GM19438 (cell line): ENCODE measurements around the gene RNF138.
"Not testable (repeated sequence)": the region's sequence is repeated elsewhere in the genome, so short reads cannot be mapped to it uniquely, and the experiment has no call there.

ENCODE experiments used
- ATAC-seq: cut with Tn5 transposase; IDR thresholded peaks from one replicate; pipeline ENCODE4 v1.9.1; 2021; ENCODE audit warnings: low read depth; ENCODE audit not compliant: unreplicated experiment

The RNF138 gene

GRCh38 chr18:32095192-32095899 is 3.7 kb downstream of the RNF138 start:
- ATAC-seq, result no peak

- no peak for ATAC-seq
Observed at GRCh38 chr18:32095900-32096229, 4.2 kb downstream of the RNF138 start.

GRCh38 chr18:32096946-32097345 is 5.3 kb downstream of the RNF138 start:
- ATAC-seq, result no peak

GRCh38 chr18:32104516-32104915 is 12.8 kb downstream of the RNF138 start:
- no peak for ATAC-seq

- ATAC-seq, result no peak
Observed at GRCh38 chr18:32110005-32110404, 18.3 kb downstream of the RNF138 start.

GRCh38 chr18:32111706-32112105 is 20.0 kb downstream of the RNF138 start:
- no peak for ATAC-seq

GRCh38 chr18:32112826-32113225 is 21.2 kb downstream of the RNF138 start:
- no peak for ATAC-seq

- no peak for ATAC-seq
Observed at GRCh38 chr18:32114293-32114942, 22.7 kb downstream of the RNF138 start.

- ATAC-seq, result no peak
Observed at GRCh38 chr18:32122039-32122438, 30.4 kb downstream of the RNF138 start.

GRCh38 chr18:32126538-32126937 is 34.9 kb downstream of the RNF138 start:
- no peak for ATAC-seq

GRCh38 chr18:32135625-32136024 is 44.0 kb downstream of the RNF138 start:
- no peak for ATAC-seq

- no peak for ATAC-seq
Observed at GRCh38 chr18:32138332-32138982, 46.8 kb downstream of the RNF138 start.

GRCh38 chr18:32139835-32140283 is 48.2 kb downstream of the RNF138 start:
- ATAC-seq, result no peak

GRCh38 chr18:32148185-32148870 is 56.7 kb downstream of the RNF138 start:
- ATAC-seq, result no peak

- peak; percentile 78 for ATAC-seq
Observed at GRCh38 chr18:32152705-32153448, 61.2 kb downstream of the RNF138 start.

GRCh38 chr18:32156855-32157254 is 65.2 kb downstream of the RNF138 start:
- ATAC-seq, result no peak

- ATAC-seq, result no peak
Observed at GRCh38 chr18:32157580-32157979, 65.9 kb downstream of the RNF138 start.

- ATAC-seq, result peak; percentile 85
Observed at GRCh38 chr18:32158108-32158624, 66.5 kb downstream of the RNF138 start.

- not testable (repeated sequence) for ATAC-seq
Observed at GRCh38 chr18:32158631-32159030, 67.0 kb downstream of the RNF138 start.

- ATAC-seq, result no peak
Observed at GRCh38 chr18:32160547-32160946, 68.9 kb downstream of the RNF138 start.
